OCI-LY1 (cell line): Measurements from ENCODE around the gene TPRG1.

Experiments
- CTCF ChIP-seq: fragments of 200-600 bp; sonication (generic), shearing (Covaris generic); IDR thresholded peaks from 2 replicates; pipeline ENCODE4 v1.5.1; 2017; ENCODE audit warnings: mild to moderate bottlenecking, antibody characterized with exemption, low read length, moderate library complexity, mixed read lengths
- EZH2 ChIP-seq: fragments of 200-600 bp; sonication (generic), shearing (Covaris generic); IDR thresholded peaks from 2 replicates; pipeline ENCODE4 v1.8.0; 2017; ENCODE audit warnings: borderline replicate concordance, mixed run types, mild to moderate bottlenecking, antibody characterized with exemption, low read length, moderate library complexity, mixed read lengths

GRCh38 chr3:189260556-189261493 is 89.1 kb downstream of the TPRG1 start:
- TF ChIP-seq CTCF (no peak), EZH2 (no peak)
